Memory B cell (primary cell): ENCODE results near the gene CDK15.

ENCODE experiments used
- ATAC-seq: fragments of 150-1000 bp; cut with Tn5 transposase; 2 replicates; pipeline ENCODE4 v1.10.0; 2021; ENCODE audit warnings: low read depth, mild to moderate bottlenecking, moderate library complexity
- DNase-seq, 2 donors: peaks; one replicate each; pipeline ENCODE4 v3.0.0; 2022; ENCODE audit warnings: low spot score in 2 of 2
- H3K27ac Mint-ChIP-seq: one replicate; pipeline ENCODE4 v1.8.0; 2022; ENCODE audit warnings: mild to moderate bottlenecking, moderate library complexity, mixed read lengths
- H3K27me3 Mint-ChIP-seq: one replicate; pipeline ENCODE4 v1.8.0; 2022; ENCODE audit warnings: mixed read lengths
- H3K36me3 Mint-ChIP-seq: one replicate; pipeline ENCODE4 v1.8.0; 2022; ENCODE audit warnings: mild to moderate bottlenecking, mixed read lengths
- H3K4me1 Mint-ChIP-seq: one replicate; pipeline ENCODE4 v1.8.0; 2022; ENCODE audit warnings: mixed read lengths
- H3K4me3 Mint-ChIP-seq: one replicate; pipeline ENCODE4 v1.8.0; 2022; ENCODE audit warnings: mild to moderate bottlenecking, moderate library complexity, mixed read lengths
- H3K9me3 Mint-ChIP-seq: one replicate; pipeline ENCODE4 v1.8.0; 2022; ENCODE audit warnings: mixed read lengths

Gene CDK15

DNA sequence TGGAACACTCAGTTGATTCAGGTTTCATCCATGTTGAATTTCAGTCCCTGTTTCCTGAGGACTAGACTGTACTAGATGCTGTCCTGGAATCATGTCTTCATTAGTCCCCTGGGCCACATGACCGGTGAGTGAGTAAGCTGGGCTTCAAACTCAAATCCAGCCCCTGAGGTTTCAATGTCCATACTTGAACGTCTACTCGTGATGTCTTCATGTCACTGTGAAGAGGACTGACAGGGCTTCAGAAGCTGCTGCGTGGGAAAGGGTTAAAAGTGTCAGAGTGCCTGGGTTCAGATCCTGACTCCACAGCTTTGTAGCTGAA lies 101.2 kb downstream of the CDK15 start:
- Mint-ChIP-seq H3K9me3 (no peaks in the 10 kb centered on the region), H3K4me1 (peaks cover 12% of the 10 kb centered on the region), H3K4me3 (no peak overlapping the region), H3K36me3 (no peaks in the 10 kb centered on the region), H3K27me3 (peaks cover 5% of the 10 kb centered on the region), H3K27ac (no peak overlapping the region)
- no peak for DNase-seq
- no peak for ATAC-seq

DNA sequence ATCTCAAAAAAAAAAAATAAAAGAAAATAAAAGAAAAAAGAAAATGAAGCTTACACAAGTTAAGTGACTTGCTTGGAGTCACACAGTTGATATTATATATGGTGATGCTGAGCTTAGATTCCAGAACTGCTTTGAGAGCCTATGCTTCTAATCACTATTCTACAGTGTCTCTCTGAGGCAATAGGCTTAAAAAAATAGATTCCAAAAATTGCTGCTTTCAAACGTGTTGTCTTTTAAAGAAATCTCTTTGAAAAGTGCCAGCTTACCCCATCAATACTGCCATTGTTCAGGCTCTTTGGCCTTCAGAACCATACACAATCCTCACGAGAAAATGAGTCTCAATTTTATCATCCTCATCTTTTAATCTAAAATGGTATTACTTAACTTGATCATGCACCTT lies 102.6 kb downstream of the CDK15 start:
- Mint-ChIP-seq H3K4me3 (no peak overlapping the region), H3K36me3 (no peaks in the 10 kb centered on the region), H3K4me1 (peaks cover 12% of the 10 kb centered on the region), H3K27me3 (peaks cover 5% of the 10 kb centered on the region), H3K27ac (no peak overlapping the region), H3K9me3 (no peaks in the 10 kb centered on the region)
- no peak for DNase-seq
- ATAC-seq: no peak

DNA sequence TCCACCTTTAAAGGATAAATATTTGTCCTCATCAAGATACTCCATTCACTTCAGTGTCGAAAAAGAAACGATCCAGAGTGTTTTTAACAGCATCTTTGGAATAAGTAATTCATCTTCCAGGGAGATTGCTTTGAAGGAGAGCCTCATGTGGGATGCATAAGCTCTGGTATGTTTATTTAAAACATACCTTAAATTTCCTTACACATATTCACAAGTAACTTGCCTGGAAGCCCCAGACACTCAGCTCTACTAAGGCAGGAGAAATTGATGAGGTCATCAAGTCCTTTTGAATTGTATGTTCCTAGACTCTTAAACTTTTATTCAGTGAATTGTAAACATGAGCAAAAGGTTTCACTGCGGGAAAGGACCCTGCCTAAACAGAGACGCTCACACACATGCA lies 103.0 kb downstream of the CDK15 start:
- Mint-ChIP-seq H3K4me1 (peaks cover 10% of the 10 kb centered on the region), H3K36me3 (no peaks in the 10 kb centered on the region), H3K27me3 (peaks cover 5% of the 10 kb centered on the region), H3K4me3 (no peak overlapping the region), H3K27ac (no peak overlapping the region), H3K9me3 (no peaks in the 10 kb centered on the region)
- ATAC-seq (no peak), DNase-seq (no peak)

DNA sequence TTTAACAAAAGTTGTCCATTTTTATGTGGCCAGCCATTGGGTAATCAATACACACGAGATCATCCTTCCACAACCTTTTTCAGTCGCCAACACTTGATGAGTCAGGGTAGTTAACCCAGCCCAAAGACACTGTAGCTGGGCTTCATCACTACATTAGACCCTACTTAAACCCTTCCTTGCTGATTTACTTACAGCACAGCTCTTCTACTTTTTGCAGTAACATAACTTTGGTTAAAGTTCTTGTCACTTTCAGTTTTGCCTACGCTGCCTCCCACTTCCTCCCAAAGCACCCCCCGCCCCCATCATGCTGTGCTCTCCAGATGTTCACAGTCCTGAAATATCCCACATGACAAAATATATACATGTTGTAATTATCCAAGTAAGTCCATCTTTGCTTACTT lies 103.6 kb downstream of the CDK15 start:
- Mint-ChIP-seq H3K27ac (no peak overlapping the region), H3K9me3 (no peaks in the 10 kb centered on the region), H3K36me3 (no peaks in the 10 kb centered on the region), H3K27me3 (peaks cover 3% of the 10 kb centered on the region), H3K4me3 (no peak overlapping the region), H3K4me1 (peaks cover 8% of the 10 kb centered on the region)
- DNase-seq (no peak), ATAC-seq (no peak)

DNA sequence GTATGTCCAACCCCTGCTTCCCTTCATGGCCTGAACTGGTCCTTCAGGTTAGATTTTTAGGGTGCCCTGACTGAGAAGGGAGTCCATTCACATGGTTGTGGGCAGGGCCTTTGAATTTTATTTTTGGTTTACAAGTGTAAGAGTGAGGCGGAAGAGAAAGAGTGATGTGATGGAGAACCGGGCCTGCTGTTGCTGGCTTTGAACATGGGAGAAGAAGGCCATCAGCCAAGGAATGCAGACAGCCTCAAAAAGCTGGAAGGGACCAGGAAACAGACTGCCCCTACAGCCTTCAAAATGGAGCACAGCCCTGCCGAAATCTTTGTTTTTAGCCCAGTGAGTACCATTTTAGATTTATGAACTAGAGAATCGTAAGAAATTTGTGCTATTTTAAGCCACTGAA lies 105.0 kb downstream of the CDK15 start:
- no peak overlapping the region for H3K27ac Mint-ChIP-seq
- H3K4me1 Mint-ChIP-seq: peaks cover 4% of the 10 kb centered on the region
- no peaks in the 10 kb centered on the region for H3K27me3 Mint-ChIP-seq
- H3K36me3 Mint-ChIP-seq: no peaks in the 10 kb centered on the region
- ATAC-seq: no peak
- no peak overlapping the region for H3K4me3 Mint-ChIP-seq
- DNase-seq: no peak
- no peaks in the 10 kb centered on the region for H3K9me3 Mint-ChIP-seq

DNA sequence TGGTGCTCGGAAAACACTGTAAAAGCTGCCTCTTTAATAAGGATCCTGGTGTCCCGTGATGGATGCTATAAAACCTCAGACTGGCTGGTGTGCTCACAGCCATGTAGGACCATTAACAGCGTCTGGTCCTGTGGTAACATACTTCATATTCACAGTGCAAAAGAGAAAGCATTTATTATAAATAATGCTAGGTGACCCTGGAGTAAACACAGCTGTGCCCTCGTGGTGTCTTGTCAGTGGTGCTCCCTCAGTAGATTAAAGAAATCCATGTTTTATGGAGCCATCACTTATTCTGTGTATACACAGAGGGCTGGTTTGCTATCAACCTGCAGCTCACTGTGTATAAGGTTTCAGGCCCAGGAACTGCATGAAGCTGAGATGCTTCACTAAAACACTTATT lies 106.9 kb downstream of the CDK15 start:
- no peak overlapping the region for H3K4me3 Mint-ChIP-seq
- H3K27ac Mint-ChIP-seq: no peak overlapping the region
- DNase-seq: no peak
- H3K4me1 Mint-ChIP-seq: peaks cover 4% of the 10 kb centered on the region
- H3K9me3 Mint-ChIP-seq: no peaks in the 10 kb centered on the region
- no peaks in the 10 kb centered on the region for H3K27me3 Mint-ChIP-seq
- ATAC-seq: no peak
- no peaks in the 10 kb centered on the region for H3K36me3 Mint-ChIP-seq

DNA sequence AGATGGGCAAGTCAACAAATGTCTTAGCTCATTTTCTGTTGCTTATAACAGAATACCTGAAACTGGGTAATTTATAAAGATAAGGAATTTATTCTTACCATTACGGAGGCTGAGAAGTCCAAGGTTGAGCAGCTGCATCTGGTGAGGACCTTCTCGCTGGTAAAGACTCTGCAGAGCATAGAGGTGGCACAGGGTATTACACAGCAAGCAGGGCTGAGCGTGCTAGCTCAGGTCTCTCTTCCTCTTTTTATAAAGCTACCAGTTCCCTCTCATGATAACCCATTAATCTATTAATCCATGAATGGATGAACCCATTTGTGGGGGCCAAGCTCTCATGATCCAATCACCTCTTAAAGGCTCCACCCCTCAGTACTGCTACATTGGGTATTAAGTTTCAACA lies 109.1 kb downstream of the CDK15 start:
- H3K4me3 Mint-ChIP-seq: no peak overlapping the region

DNA sequence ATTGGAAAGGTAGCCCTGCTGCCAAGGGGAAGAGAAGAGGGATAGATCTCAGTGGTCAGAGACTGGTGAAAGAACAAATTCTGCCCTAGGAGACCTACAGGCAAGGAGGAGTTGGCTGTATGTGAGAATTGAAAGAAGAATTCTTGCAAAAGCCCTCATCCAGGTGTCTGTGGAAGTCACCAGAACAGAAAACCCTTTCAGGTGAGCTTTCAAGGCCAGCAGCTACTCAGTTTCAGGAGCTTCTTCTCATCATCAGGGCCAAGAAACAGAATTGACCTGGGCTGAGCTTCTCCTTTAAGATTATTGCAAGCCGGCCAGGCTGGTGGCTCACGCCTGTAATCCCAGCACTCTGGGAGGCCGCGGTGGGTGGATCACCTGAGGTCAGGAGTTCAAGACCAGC lies 110.2 kb downstream of the CDK15 start:
- H3K4me1 Mint-ChIP-seq: no peaks in the 10 kb centered on the region

More for the DNA sequence above, 109.1 kb downstream of the CDK15 start:
- ATAC-seq (peak; percentile 89), DNase-seq (peak in 1 of 2 donors; percentile 7)
- Mint-ChIP-seq H3K27me3 (no peaks in the 10 kb centered on the region), H3K4me1 (no peaks in the 10 kb centered on the region), H3K36me3 (no peaks in the 10 kb centered on the region), H3K27ac (no peak overlapping the region), H3K9me3 (no peaks in the 10 kb centered on the region)

DNA sequence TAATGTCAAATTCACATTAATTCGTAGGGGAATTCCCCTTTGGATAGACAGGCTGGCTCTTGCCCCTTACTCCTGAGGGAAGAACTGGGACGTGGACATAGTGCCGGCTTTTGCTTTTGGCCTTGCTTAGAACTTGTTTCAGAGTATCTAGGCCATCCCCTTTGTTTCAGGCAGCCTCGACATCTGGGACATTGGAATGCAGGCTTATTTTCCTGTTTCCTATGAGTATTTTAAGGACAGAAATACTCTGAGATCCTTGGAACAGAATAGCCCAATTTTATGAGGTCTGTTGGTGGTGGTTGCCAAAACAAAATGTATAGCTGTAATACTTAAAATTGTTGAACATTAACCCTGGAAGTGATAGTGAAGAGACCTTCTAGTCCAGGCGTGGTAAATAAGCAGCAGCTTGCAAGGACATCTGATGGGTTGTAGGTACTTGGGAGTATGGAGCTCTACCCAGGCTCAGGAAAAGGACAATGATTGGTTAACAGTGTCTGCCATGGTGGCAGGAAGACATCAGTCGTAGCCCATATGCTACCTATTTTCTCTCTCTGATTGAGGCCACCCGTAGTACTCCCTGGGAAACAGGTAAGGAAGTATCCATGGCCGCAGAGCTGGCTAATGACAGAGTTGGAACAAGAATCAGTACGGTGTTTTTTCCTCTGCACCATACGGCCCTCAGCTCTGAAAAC lies 112.4 kb downstream of the CDK15 start:
- no peaks in the 10 kb centered on the region for H3K4me1 Mint-ChIP-seq
- DNase-seq (no peak), ATAC-seq (no peak)
- no peaks in the 10 kb centered on the region for H3K36me3 Mint-ChIP-seq
- H3K27me3 Mint-ChIP-seq: peaks cover 10% of the 10 kb centered on the region
- H3K27ac Mint-ChIP-seq: no peak overlapping the region
- no peak overlapping the region for H3K4me3 Mint-ChIP-seq
- H3K9me3 Mint-ChIP-seq: peaks cover 3% of the 10 kb centered on the region

More for the DNA sequence above, 110.2 kb downstream of the CDK15 start:
- H3K27me3 Mint-ChIP-seq: peaks cover 3% of the 10 kb centered on the region
- DNase-seq (no peak), ATAC-seq (no peak)
- no peak overlapping the region for H3K27ac Mint-ChIP-seq
- no peaks in the 10 kb centered on the region for H3K9me3 Mint-ChIP-seq
- H3K36me3 Mint-ChIP-seq: no peaks in the 10 kb centered on the region
- H3K4me3 Mint-ChIP-seq: no peak overlapping the region

DNA sequence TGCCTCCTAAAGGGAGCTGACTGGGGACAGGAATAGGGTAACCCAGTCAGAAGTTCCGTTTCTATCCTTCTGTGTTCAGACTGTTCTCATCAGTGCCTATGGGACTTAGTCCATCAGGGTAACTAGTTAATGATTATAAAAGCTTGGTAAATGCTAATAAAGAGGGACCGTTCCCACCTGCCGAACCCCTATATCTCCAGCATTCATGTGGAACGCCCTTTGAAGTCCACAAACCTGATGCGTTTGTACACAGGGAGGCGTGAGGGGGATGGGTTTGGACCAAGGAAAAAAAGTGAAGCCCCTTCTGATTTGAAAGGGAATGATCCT lies 112.9 kb downstream of the CDK15 start:
- peaks cover 3% of the 10 kb centered on the region for H3K9me3 Mint-ChIP-seq
- ATAC-seq (no peak), DNase-seq (no peak)
- no peaks in the 10 kb centered on the region for H3K36me3 Mint-ChIP-seq
- no peak overlapping the region for H3K4me3 Mint-ChIP-seq
- H3K4me1 Mint-ChIP-seq: no peaks in the 10 kb centered on the region
- H3K27me3 Mint-ChIP-seq: peaks cover 10% of the 10 kb centered on the region
- no peak overlapping the region for H3K27ac Mint-ChIP-seq

DNA sequence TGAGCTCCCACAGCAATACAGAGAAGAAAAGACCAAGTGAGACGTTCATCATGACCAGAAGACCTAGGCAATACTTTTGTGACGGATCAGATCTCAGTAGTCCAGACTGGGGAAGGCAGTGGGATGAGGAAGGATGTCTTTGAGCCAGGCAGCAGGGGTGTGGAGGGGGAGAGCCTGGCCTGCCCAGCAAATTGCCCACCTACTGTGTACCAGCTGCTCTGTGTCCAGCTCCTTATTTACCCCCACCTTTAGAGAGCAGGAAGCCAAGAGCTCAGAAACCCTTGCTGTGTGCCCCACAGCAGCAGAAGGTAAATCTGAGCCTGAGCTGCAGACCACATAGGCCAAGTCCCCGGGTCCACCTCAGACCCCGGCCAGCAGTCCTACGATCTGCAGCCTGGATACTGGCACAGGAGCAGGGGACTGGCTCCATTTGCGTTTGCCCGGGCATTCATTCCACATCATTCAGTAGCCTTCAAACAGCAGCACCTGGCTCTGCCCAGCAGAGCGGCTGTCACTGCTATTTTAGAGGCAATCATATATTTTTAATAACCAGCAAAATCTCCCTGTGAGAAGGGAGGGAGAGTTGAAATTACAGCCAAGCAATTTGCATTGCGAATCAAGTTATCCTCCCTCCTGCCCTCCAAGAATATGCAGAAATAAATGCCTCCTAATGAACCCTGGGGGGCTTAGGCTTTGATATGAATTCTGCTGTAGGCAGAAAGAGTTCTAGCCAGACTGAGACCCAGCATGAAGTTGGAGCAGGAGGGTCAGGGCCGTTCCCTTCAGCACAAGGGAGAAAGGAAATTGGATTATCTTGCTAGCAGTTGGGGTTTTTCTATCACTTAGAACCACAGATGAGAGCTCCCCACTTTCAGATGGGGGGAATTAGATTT lies 117.3 kb downstream of the CDK15 start:
- DNase-seq: no peak
- H3K4me1 Mint-ChIP-seq: no peaks in the 10 kb centered on the region

DNA sequence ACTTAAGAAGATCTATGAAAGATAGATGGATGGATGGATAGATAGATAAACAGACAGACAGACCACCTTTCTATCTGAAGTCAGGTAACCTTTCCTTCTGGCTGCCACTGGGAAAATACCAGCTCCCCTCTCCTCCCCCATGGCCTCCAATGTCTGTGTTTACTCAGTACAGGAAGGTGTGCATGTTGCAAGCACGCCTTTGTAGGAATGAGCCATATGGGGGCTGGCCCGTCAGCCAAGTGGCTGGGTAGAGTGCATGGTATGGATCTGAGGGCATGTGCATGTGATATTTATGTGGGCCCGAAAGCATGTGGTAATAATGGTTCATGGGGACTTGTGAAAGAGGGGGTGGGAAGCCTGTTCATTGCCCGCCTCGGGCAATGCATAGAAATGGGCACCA lies 118.1 kb downstream of the CDK15 start:
- Mint-ChIP-seq H3K9me3 (peaks cover 3% of the 10 kb centered on the region), H3K27ac (no peak overlapping the region), H3K4me3 (no peak overlapping the region), H3K27me3 (peaks cover 23% of the 10 kb centered on the region), H3K36me3 (no peaks in the 10 kb centered on the region), H3K4me1 (no peaks in the 10 kb centered on the region)
- no peak for DNase-seq
- ATAC-seq: no peak

More for the DNA sequence above, 117.3 kb downstream of the CDK15 start:
- Mint-ChIP-seq H3K27me3 (peaks cover 21% of the 10 kb centered on the region), H3K4me3 (no peak overlapping the region), H3K36me3 (no peaks in the 10 kb centered on the region), H3K9me3 (peaks cover 3% of the 10 kb centered on the region), H3K27ac (no peak overlapping the region)
- no peak for ATAC-seq

DNA sequence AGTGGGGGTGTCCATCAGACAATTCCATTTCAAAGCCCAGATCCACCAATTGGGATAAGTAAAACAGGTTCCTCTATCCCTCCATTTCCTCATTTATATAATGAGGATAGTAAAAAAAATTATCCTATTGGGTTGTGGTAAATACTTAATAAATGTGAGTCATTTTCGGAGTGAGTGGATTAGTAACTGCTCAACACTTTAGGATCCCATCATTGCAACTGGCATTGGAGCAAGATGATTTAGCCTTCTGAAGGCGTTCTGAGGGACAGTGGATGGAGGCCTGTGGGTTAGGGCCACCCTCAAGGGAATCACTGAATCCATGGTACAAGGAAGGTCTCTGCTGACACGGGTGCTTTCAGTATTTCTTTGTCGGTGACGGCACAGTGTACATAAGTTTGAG lies 118.7 kb downstream of the CDK15 start:
- no peak overlapping the region for H3K27ac Mint-ChIP-seq
- no peak overlapping the region for H3K4me3 Mint-ChIP-seq
- H3K27me3 Mint-ChIP-seq: peaks cover 25% of the 10 kb centered on the region
- peaks cover 3% of the 10 kb centered on the region for H3K9me3 Mint-ChIP-seq
- DNase-seq: no peak
- ATAC-seq: no peak
- no peaks in the 10 kb centered on the region for H3K4me1 Mint-ChIP-seq
- no peaks in the 10 kb centered on the region for H3K36me3 Mint-ChIP-seq

DNA sequence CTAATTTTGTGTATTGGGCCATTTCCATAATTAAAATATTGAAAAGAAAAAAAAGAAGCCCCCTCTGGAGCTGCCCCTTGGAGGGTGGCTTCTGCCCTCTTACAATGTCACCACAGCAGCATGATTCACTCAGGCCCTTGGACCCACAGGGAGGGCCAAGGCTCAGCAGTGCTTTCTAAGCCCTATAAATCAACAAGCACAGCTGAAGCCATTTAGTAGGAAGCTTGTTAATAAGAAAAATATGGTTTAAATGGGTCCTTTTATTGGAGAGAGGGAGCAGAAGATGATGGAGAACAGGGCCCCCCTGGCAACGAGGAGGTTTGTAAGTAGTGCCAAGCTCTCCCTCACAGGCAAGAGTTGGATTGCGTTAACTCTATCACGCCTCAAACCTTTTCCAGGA lies 119.7 kb downstream of the CDK15 start:
- no peak for ATAC-seq
- Mint-ChIP-seq H3K27me3 (peaks cover 27% of the 10 kb centered on the region), H3K36me3 (no peaks in the 10 kb centered on the region), H3K4me1 (no peaks in the 10 kb centered on the region), H3K27ac (no peak overlapping the region), H3K4me3 (no peak overlapping the region), H3K9me3 (peaks cover 3% of the 10 kb centered on the region)
- DNase-seq: no peak

DNA sequence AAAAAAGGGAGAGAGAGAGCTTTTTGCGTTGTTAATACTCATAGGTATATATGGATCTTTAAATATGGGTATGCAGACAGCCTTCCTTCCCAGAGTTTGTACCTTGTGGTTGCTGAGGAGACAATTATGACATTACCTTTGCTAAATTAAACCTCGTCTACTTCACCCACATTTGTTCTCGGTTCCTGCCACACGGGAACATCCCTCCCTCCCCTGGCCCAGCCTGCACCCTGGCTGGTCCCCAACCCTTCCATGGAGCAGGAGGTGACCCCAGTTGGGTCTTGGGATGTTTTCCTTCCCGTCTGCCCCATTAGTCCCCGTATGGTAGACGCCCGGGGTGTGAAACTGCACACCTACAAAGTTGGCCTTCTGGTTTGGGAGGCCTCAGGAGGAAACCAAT lies 122.0 kb downstream of the CDK15 start:
- no peaks in the 10 kb centered on the region for H3K9me3 Mint-ChIP-seq
- peaks cover 24% of the 10 kb centered on the region for H3K27me3 Mint-ChIP-seq
- no peaks in the 10 kb centered on the region for H3K4me1 Mint-ChIP-seq
- ATAC-seq (no peak), DNase-seq (no peak)
- H3K27ac Mint-ChIP-seq: no peak overlapping the region
- H3K4me3 Mint-ChIP-seq: no peak overlapping the region
- H3K36me3 Mint-ChIP-seq: no peaks in the 10 kb centered on the region
